Adrenal gland (tissue), 5 donors: ENCODE data around the gene CCDC33.

Source experiments
- POLR2A ChIP-seq, 2 donors: fragments of 450-650 bp; IDR thresholded peaks; one replicate each; pipeline ENCODE4 v1.6.1; 2017; ENCODE audit warnings: antibody characterized with exemption in 2 of 2, mild to moderate bottlenecking in 2 of 2, moderate library complexity in 1 of 2
- TF ChIP-seq, protein P1 (sequence below), 6 experiments: fragments of 450-650 bp in 4 of 6; fragments of 200-600 bp in 2 of 6; sonication (generic) in 1 of 6; IDR thresholded peaks; 1 replicate in 5 of 6; 2 replicates in 1 of 6; pipeline versions ENCODE4 v1.5.1 to v1.8.0; 2016 to 2021; ENCODE audit warnings: antibody characterized with exemption in 6 of 6, mild to moderate bottlenecking in 2 of 6, moderate library complexity in 1 of 6
- donor health status: DM: no; HTN: no; CAD: no.

DNA sequence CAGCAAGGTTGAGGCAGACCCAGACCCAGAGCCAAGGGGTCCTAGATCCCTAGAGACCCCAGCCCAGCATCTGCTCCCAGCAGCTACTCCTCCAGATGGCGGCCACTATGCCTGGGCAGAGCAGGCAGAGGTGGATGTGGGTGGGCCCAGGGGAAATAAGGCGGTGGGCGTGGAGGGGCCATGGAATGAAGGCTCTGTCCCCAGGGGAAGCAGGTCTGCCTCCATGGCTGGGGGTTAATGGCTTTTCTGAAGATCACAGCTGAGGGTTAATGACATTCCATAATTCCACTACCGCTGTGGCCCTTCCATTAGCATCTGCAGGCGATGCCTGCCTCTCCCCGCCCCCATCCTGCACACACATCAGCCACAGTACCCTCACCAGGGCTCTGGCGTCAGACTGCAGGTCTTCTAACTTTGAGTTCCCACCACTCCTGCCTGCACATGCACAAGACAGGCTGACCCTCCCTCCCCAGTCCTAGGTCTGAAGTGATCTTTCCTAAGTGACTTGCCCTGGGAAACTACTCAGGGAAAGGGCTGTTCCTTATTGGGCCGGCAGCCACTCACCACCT lies 41.2 kb downstream of the CCDC33 start:
- TF ChIP-seq, protein P1, sequence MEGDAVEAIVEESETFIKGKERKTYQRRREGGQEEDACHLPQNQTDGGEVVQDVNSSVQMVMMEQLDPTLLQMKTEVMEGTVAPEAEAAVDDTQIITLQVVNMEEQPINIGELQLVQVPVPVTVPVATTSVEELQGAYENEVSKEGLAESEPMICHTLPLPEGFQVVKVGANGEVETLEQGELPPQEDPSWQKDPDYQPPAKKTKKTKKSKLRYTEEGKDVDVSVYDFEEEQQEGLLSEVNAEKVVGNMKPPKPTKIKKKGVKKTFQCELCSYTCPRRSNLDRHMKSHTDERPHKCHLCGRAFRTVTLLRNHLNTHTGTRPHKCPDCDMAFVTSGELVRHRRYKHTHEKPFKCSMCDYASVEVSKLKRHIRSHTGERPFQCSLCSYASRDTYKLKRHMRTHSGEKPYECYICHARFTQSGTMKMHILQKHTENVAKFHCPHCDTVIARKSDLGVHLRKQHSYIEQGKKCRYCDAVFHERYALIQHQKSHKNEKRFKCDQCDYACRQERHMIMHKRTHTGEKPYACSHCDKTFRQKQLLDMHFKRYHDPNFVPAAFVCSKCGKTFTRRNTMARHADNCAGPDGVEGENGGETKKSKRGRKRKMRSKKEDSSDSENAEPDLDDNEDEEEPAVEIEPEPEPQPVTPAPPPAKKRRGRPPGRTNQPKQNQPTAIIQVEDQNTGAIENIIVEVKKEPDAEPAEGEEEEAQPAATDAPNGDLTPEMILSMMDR (IDR thresholded peaks at IDR 0.05) = no peak
- TF ChIP-seq POLR2A (IDR thresholded peaks at IDR 0.05) = no peak
